Pancreas (tissue), 10 donors: ENCODE results near the gene TNFSF4. TPM values are rescaled to one million over a fixed set of nuclear protein-coding genes. Genes with fewer than 3 reads are reported as not detected.
A peak's percentile ranks its signal among the peaks of the same experiment; 100 is the strongest.

Experiments
- ATAC-seq, 4 donors: fragments of 200-7000 bp; cut with Tn5 transposase; one replicate each; pipeline versions ENCODE4 v1.8.0 to v1.9.1; 2020; ENCODE audit warnings: mild to moderate bottlenecking in 4 of 4, moderate library complexity in 4 of 4
- DNase-seq, 6 donors: peaks; one replicate each; pipeline ENCODE4 v3.0.0-alpha.2; 2020
- FAIRE-seq: peaks from 2 replicates; lab custom pipeline; 2012; peaks lifted over from hg19 to GRCh38; lab: Jason Lieb, UNC
- H3K27ac ChIP-seq, 4 donors: fragments of 200-600 bp; sonication (generic); 1 replicate in 3 of 4; 2 replicates in 1 of 4; pipeline versions ENCODE4 v1.5.0 to v1.8.0; 2020
- H3K27me3 ChIP-seq, 4 donors: fragments of 200-600 bp; one replicate each; pipeline ENCODE4 v1.8.0; 2021
- H3K36me3 ChIP-seq, 3 donors: fragments of 200-600 bp; sonication (generic) in 1 of 3; one replicate each; pipeline versions ENCODE4 v1.5.0 to v1.8.0; 2020 to 2021
- H3K4me1 ChIP-seq, 3 donors: fragments of 200-600 bp; one replicate each; pipeline ENCODE4 v1.8.0; 2021
- H3K4me3 ChIP-seq, 4 donors: fragments of 200-600 bp; sonication (generic) in 2 of 4; one replicate each; pipeline versions ENCODE4 v1.5.0 to v1.8.0; 2020 to 2021
- H3K9me3 ChIP-seq, 4 donors: fragments of 200-600 bp; one replicate each; pipeline ENCODE4 v1.8.0; 2021
- CTCF ChIP-seq, 4 donors: fragments of 200-600 bp; sonication (generic) in 3 of 4; IDR thresholded peaks; one replicate each; pipeline versions ENCODE4 v1.5.0 to v1.8.0; 2021; ENCODE audit warnings: antibody characterized with exemption in 4 of 4
- WGBS, 2 donors: extraction: QIAGEN DNeasy Blood & Tissue Kit; methylation state at CpG; one replicate each; pipeline ENCODE4 v1.1.7; 2013; 5-methylcytosine and 5-hydroxymethylcytosine counted together
- intact Hi-C, 3 donors: fragments of 100-400 bp; cut with DNase I; formaldehyde crosslinking; loops; one replicate each; pipeline versions ENCODE4 v1.11.1 to v1.14.2; 2022
- polyA plus RNA-seq, 2 donors: library from polyadenylated mRNA; stranded (reverse); fragments of 200-250 nt; gene quantifications; one replicate each; pipeline ENCODE4 v1.2.3, GENCODE V29; 2013
- total RNA-seq, 6 donors: library from RNA; stranded (reverse); fragmentation: NEBNext Ultra II Directional in 4 of 6; extraction: Animal tissue kit (Norgen Biotek cat#: 25700) in 4 of 6; gene quantifications; one replicate each; pipeline versions ENCODE4 v1.2.1 to v1.2.4, GENCODE V29; 2021 to 2023
- donor health status: healthy with polysubstance abuse.
- donor health status: DM: no; HTN: no; CAD: no; lungs with moderate emphysema.
- donor health status: DM: no; HTN: no; CAD: no.
- donor health status: control.
- donor health status: control.
- donor health status: Bipolar disorder and iron deficiency.
- donor health status: DM: yes; HTN: yes; CAD: no.
- donor health status: DM: no; HTN: no; CAD: no.
- donor health status: DM: no; HTN: no; CAD: no.
- donor health status: DM: yes; HTN: yes; CAD: no.

Gene TNFSF4
- total RNA-seq (1 to 10 TPM in 1 of 6 donors, under 1 TPM in 5; 0.25 to 1.1 (median 0.45) TPM), polyA plus RNA-seq (under 1 TPM; 0.30 to 0.61 TPM)

- WGBS, 2 donors: 26 to 35% methylated on average over 11 of the region's 11 CpGs
- intact Hi-C loops: loop anchor here in 1 of 3 donors (10.0 kb wide), 1 partner anchor 462 kb away; no protein-coding TSS in a partner anchor
- FAIRE-seq: no peak
- no peak within 1 kb of the TSS for H3K27ac ChIP-seq
- no peaks in the 10 kb centered on the region for H3K36me3 ChIP-seq
- ATAC-seq: peak in 3 of 4 donors; percentile 29 to 45 (median 38)
- no peak within 1 kb of the TSS for H3K4me3 ChIP-seq
- DNase-seq: no peak
- TF ChIP-seq CTCF (IDR thresholded peaks at IDR 0.05): no peak
- no peaks in the 10 kb centered on the region for H3K9me3 ChIP-seq
- H3K4me1 ChIP-seq: peaks cover 0 to 11% (median 3%) of the 10 kb centered on the region in 3 donors
- no peaks in the 10 kb centered on the region for H3K27me3 ChIP-seq
These were observed at the start of gene TNFSF4 for GRCh38 chr1:173206816-173207568. TSS of gene TNFSF4 (minus strand) at chr1:173207331. CDS start at chr1:173207176, 155 bp downstream.

GRCh38 chr1:173255214-173255813 lies 48.2 kb upstream of the TNFSF4 start:
- 35 to 41% methylated on average over 3 of the region's 3 CpGs for WGBS, 2 donors
- intact Hi-C loops: no loop called here
- no peak for FAIRE-seq
- no peak for DNase-seq
- H3K9me3 ChIP-seq: no peaks in the 10 kb centered on the region
- H3K27ac ChIP-seq: no peak overlapping the region
- ATAC-seq: peak in 1 of 4 donors; percentile 67
- TF ChIP-seq CTCF (IDR thresholded peaks at IDR 0.05): peak; percentile 14 to 65 (median 48)
- no peaks in the 10 kb centered on the region for H3K27me3 ChIP-seq
- no peaks in the 10 kb centered on the region for H3K4me1 ChIP-seq
- H3K4me3 ChIP-seq: no peak overlapping the region
- no peaks in the 10 kb centered on the region for H3K36me3 ChIP-seq

GRCh38 chr1:173253046-173253445 lies 45.9 kb upstream of the TNFSF4 start:
- H3K27ac ChIP-seq: no peak overlapping the region
- ATAC-seq (no peak), FAIRE-seq (no peak), DNase-seq (no peak)
- no peak for TF ChIP-seq CTCF (IDR thresholded peaks at IDR 0.05)
- H3K27me3 ChIP-seq: no peaks in the 10 kb centered on the region
- no peaks in the 10 kb centered on the region for H3K36me3 ChIP-seq
- no peaks in the 10 kb centered on the region for H3K9me3 ChIP-seq
- H3K4me1 ChIP-seq: no peaks in the 10 kb centered on the region
- WGBS, 2 donors: 95 to 98% methylated on average over 3 of the region's 3 CpGs
- intact Hi-C loops: no loop called here
- no peak overlapping the region for H3K4me3 ChIP-seq

GRCh38 chr1:173249349-173249748 lies 42.2 kb upstream of the TNFSF4 start:
- no peak overlapping the region for H3K27ac ChIP-seq
- no peak overlapping the region for H3K4me3 ChIP-seq
- no peaks in the 10 kb centered on the region for H3K4me1 ChIP-seq
- ATAC-seq: peak in 1 of 4 donors; percentile 51
- no peaks in the 10 kb centered on the region for H3K9me3 ChIP-seq
- intact Hi-C loops: no loop called here
- no peak for FAIRE-seq
- no peaks in the 10 kb centered on the region for H3K27me3 ChIP-seq
- DNase-seq: no peak
- no peak for TF ChIP-seq CTCF (IDR thresholded peaks at IDR 0.05)
- no peaks in the 10 kb centered on the region for H3K36me3 ChIP-seq
